ENCODE measurements around the gene REST. TPM values are rescaled to one million over a fixed set of nuclear protein-coding genes. Genes with fewer than 3 reads are reported as not detected.

REST gene
- total and polyA plus RNA-seq, 9 of the 15 experiments (the other 6 are each of a cell fraction or from before 2014, with no cell fraction given): 2.9 to 24.0 (median 19.2) TPM

DNA sequence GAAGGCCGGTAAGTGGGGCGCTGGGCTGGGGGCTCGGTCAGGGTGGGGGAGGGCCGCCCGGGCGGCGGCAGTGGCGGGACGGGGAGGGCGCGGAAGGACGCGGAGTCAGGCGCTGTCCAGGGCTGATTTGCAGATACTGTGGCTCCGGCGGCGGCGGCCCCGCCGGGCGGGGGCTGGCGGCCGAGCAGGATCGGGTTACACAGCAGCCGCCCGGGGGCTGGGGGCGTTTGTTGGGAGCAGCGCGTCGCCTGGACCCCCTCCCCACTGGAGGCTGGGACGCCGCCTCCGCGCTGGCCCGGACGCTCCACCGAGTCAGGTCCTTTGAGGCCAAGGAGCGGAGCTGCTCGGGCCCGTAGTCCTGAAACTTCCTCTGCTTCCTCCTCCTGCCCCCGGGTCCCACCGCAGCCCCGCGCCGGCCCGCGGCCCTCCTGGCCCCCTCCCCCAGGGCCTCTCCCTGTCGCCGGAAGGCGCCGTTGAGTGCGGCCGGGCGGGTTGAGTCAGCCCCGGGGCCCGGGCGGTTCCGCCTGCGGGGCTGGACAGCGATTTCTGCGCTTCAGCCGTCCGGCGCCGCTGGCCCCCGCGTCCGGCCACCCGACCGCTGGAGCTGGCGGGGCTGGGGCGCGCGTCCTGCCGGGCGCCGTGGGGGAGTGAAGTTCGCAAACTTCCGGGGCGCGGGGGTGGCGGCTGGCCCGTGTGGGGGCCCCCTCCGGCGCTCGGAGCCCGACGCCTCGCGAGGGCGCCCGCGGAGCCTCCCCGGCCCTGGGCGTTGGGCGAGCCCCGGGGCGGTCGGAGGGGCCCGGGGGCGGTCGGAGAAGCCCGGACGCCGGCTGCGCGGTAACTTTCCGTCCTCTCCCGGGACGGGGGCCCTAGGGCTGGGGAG lies 746 bp downstream of the REST start (continued):
- TF ChIP-seq ZBTB33 (CRISPR knock-in tag; IDR thresholded peaks at IDR 0.05): no peak
- TF ChIP-seq HSF4 (CRISPR knock-in tag; IDR thresholded peaks at IDR 0.05; ENCODE audit: borderline replicate concordance): no peak
- no peak for TF ChIP-seq RFX1 (IDR thresholded peaks at IDR 0.05)
- TF ChIP-seq SREBF1 (IDR thresholded peaks at IDR 0.05; ENCODE audit: borderline replicate concordance, low read depth, low read length): no peak
- TF ChIP-seq L3MBTL2 (IDR thresholded peaks at IDR 0.05): peak; percentile 22; the same call in 1 of the 2 replicates
- TF ChIP-seq BRF2 (IDR thresholded peaks at IDR 0.05; ENCODE audit: borderline replicate concordance, insufficient read depth, insufficient read length): no peak
- no peak for TF ChIP-seq BRD4 (IDR thresholded peaks at IDR 0.05)
- TF ChIP-seq GTF2A2 (tag; IDR thresholded peaks at IDR 0.05): no peak
- no peak for TF ChIP-seq ATF4 (CRISPR knock-in tag; IDR thresholded peaks at IDR 0.05)
- TF ChIP-seq ZNF239 (CRISPR knock-in tag; IDR thresholded peaks at IDR 0.05): no peak
- TF ChIP-seq RCOR1 (IDR thresholded peaks at IDR 0.05; ENCODE audit: borderline replicate concordance in 1 of 2, low read depth in 2 of 2, low read length in 2 of 2): 0 out of 4 replicates have a peak, but pooled peaks of 1 of the 2 experiments have one; percentile 9
- no peak for TF ChIP-seq NUFIP1 (IDR thresholded peaks at IDR 0.05; ENCODE audit: partially characterized antibody)
- TF ChIP-seq SRSF1 (IDR thresholded peaks at IDR 0.05; ENCODE audit: low read depth, low read length): no peak
- no peak for TF ChIP-seq ZNF3 (CRISPR knock-in tag; IDR thresholded peaks at IDR 0.05)
- peak in 1 of 3 experiments; percentile 48 for TF ChIP-seq YY1 (IDR thresholded peaks at IDR 0.05; ENCODE audit: borderline replicate concordance in 1 of 3, control insufficient read depth in 1 of 3, extremely low read depth in 1 of 3, insufficient read depth in 3 of 3, insufficient read length in 1 of 3, insufficient replicate concordance in 2 of 3, low read depth in 1 of 3, low read length in 2 of 3)
- TF ChIP-seq JUN (IDR thresholded peaks at IDR 0.05; ENCODE audit: borderline replicate concordance, low read depth, low read length): no peak
- TF ChIP-seq JUN (CRISPR knock-in tag; IDR thresholded peaks at IDR 0.05; ENCODE audit: borderline replicate concordance): no peak
- TF ChIP-seq MIER1 (IDR thresholded peaks at IDR 0.05; ENCODE audit: low read depth): peak; percentile 80; the same call in 1 of the 2 replicates
- TF ChIP-seq, protein P1, sequence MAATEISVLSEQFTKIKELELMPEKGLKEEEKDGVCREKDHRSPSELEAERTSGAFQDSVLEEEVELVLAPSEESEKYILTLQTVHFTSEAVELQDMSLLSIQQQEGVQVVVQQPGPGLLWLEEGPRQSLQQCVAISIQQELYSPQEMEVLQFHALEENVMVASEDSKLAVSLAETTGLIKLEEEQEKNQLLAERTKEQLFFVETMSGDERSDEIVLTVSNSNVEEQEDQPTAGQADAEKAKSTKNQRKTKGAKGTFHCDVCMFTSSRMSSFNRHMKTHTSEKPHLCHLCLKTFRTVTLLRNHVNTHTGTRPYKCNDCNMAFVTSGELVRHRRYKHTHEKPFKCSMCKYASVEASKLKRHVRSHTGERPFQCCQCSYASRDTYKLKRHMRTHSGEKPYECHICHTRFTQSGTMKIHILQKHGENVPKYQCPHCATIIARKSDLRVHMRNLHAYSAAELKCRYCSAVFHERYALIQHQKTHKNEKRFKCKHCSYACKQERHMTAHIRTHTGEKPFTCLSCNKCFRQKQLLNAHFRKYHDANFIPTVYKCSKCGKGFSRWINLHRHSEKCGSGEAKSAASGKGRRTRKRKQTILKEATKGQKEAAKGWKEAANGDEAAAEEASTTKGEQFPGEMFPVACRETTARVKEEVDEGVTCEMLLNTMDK (IDR thresholded peaks at IDR 0.05; ENCODE audit: borderline replicate concordance, insufficient read depth, low read depth, low read length, poor library complexity, severe bottlenecking): no peak

All from K562 (cell line).